NAMALWA (cell line): Measurements from ENCODE around the gene ELOF1.
A peak's percentile ranks its signal among the peaks of the same experiment; 100 is the strongest.

ENCODE experiments used
- DNase-seq: peaks from one replicate; pipeline ENCODE4 v3.0.0-alpha.2; 2015; ENCODE audit warnings: low spot score

ELOF1 gene

DNA sequence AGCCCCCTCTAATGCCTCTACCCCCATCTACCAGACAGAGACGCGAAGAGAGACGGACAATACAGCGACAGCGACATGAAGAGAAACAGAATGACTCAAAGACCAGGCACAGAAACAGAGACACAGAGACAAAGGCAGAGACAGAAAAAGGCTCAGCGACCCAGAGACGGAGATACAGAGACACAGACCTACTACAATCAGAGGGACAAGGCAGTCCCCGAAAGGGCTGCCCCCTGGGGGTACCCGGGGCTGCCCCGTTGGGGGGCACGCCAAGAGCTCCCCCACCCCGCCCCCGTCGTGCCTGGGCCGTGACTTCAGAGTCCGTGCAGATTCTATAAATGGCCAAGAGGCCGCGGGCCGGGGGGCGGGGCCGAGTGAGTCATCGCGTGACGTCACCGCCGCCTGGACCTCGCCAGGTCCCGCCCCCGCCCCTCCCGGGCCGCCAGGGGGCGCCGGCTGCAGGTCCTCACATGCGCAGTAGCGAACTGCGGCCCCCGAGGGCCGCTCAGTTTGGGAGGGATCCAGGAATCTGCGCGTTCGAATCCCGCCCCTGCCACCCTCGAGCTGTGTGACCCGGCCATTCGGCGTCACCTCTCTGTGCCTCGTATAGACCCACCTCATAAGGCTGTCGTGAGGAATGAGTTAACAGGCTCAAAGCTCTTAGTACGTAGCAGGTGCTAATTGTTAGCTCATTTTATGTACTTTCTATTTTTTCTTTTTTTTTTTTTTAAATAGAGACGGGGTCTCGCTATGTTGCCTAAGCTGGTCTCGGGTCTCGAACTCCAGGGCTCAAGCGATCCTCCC lies 23.0 kb downstream of the ELOF1 start:
- peak; percentile 90 for DNase-seq

DNA sequence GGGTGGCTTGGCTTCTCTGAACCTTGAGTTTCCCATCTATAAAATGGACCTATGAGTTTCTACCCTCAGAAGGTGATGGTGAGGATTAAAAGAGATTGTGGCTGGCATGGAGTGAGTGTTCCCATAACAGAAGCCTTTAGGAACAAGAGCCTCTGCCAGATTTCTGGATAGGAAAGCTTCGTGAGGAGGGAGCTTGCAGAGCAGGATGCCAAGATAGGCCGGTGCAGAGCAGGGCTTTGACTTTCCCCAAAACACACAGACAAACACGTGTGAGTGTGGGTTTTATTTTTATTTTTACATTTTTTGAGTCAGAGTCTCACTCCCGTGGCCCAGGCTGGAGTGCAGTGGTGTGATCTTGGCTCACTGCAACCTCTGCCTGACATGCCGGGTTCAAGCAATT lies 24.1 kb downstream of the ELOF1 start:
- no peak for DNase-seq

DNA sequence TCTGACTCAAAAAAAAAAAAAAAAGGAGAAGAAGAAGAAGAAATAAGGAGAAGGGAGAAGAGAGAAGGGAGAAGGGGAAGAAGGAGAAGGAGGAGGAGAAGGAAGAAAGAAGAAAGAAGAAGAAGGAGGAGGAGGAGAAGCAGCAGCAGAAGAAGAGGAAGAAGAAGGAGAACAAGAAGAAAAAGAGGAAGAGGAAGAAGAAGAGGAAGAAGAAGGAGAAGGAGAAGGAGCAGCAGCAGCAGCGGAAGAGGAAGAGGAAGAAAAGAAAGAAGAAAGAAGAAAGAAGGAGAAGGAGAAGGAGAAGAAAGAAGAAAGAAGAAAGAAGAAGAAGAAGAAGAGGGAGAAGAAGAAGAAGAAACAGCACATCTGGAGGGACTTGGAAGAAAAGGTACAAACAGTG lies 24.5 kb downstream of the ELOF1 start:
- DNase-seq = no peak

DNA sequence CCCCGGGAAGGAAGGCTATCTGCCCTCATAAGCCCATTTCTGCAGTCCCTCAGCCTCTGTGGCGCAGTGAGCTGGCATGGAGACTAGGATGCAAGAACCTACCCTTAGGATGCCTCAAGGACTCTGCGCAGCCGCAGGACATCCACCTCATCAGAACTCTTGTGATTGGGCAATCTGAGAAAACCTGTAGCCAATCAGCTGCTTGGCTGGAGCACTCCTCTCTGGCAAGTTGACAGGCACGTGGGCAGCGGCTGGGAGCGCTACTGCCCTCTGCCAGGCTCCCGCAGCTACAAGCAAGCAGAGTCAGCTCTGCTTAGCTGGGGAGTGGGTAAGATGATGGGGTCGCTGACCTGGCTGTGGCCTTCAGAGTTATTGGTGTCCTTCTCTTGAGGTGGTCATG lies 28.6 kb downstream of the ELOF1 start:
- peak; percentile 81 for DNase-seq

DNA sequence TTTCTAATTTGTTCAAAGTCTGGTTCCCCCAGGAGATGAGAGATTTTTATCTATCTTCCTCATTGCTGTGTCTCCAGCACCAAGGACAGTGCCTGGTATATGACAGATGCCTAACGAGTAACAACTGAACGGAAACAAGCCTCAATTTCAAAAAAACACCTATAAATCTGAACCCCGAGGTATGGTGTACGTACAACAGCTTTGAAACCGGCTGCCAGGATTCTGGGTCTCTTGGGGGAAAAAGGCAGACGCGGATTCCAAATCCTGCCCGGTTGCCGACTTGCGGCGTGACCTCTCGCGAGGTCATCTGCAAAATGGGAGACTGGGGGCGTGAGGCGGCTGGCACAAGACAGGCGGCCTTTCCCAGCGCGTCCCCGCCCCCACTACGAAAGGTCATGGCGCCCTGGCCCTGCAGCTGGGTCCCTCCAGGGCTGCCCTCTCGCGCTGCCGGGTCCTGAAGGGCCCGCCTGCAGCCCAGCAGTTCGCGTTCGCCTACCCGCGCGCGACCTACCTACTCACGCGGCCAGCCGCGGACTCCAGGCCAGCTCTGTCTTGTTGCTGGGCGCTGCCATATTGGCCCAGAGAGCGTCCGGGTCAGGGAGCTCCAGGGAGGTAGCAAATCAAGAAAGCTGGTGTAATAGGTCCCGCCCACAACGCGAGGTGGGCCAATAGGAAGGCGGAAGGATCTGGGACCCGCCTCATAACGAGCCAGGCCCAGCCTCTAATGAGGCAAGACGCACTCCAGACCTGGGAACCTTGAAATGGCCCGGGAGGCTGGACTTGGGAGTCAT lies 30.3 kb downstream of the ELOF1 start, which contains the start of gene ECSIT:
Gene ECSIT, minus strand, starts transcription at position 584 of the 791 bp plus-strand sequence. CDS start 9,964 bp downstream, outside the sequence.
- peak; percentile 99 for DNase-seq

DNA sequence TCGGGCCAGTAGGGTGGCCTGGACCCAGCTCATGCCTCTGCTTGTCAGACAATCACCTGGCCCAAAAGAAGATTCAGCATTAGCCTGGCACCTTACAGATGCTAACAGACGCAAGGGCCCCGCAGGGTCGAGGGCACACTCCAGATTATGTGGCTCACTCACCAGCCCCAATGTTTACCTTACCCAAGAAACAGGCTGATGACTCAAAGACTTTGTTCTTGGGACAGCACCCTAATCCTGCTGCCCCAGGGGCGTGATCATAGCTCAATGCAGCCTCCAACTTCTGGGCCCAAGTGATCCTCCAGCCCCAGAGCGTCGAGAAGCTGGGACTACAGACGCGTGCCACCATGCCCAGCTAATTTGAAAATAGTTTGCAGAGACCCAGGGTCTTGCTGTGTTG lies 39.9 kb downstream of the ELOF1 start:
- DNase-seq = no peak

DNA sequence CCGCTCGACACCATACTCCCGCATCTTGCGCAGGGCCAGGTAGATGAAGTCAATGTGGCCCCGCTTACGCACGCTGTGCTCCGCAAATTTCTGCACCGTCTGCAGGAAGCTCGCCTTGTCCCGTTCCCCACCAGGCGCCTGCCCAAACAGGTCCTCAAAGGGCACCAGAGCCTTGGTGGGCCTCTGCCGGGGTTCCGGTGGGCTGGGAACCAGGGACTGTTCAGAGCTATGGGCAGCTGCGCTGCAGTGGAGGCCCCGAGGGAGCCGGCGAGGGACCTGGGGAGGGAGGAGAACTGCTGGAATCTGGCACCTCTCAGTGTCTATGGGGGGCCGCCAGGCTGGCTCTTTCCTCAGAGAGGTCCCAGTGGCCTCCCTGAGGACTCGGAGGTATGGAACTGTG lies 45.1 kb downstream of the ELOF1 start:
- DNase-seq = no peak

DNA sequence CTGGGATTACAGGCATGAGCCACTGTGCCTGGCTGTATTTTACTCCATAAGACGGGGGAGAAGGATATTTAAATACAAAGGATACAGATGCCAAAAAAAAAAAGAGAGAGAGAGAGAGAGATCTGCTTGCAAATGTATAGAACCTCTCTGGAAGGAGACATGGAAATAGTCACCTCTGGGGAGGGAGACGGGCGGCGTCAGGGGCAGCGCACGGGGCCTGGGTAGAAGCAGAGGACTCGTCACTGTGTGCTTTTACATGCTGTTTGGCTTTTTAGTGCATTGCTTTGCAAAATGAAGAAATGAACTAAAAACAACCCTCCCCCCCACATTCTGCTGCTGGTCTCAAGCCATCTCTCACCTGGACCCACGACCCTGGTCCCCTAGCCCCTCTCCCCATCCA lies 48.6 kb downstream of the ELOF1 start:
- no peak for DNase-seq

DNA sequence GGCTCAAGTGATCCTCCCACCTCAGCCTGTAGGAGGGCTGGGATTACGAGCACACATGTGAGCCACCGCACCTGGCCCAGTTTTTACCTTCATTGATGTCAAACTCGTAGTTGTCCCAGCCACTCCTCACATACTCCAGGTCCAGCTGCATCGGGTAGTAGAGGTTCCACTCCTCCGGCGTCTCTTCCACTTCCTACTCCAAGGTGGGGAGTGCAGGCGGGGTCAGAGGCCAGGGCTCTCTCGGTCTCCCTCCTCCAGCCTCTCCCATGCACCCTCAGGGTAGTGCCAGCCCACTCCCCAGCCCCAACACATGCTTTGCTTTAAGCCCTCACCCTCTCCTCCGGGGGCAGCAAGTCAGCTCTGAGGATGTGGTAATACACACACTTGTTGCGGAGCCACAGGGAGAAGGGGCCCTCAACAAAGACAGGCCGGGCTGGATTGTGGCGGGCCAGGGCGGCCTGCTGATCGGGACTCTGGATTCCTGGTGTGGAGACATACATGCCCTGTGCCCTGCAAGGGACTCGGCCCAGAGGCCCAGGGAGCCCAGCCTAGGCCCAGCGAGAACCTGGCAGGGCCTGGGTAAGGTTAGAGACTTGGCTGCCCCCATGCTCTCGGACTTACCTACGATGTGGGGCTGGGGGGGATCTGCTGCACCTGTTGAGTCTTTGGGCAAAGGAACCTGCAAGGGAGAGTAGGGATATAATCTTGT lies 51.5 kb downstream of the ELOF1 start:
- DNase-seq = no peak

DNA sequence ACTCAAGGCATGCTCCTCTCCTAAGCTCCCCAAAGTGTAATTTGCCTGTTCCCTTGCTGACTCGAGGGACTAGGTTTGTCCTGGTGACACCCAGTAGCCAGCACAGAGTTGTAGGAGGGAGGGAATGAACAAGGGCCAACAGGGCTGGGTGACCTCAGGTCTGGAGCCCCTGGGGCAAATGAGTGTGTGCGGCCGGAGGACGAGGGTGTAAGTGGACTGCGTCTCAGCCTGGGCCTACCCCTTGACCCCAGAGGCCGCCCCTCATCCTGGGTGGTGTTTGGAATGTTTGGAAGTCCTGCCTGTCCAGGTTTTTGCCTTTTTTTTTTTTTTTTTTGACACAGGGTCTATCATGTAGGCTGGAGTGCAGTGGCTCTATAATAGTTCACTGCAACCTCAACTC lies 52.1 kb downstream of the ELOF1 start:
- no peak for DNase-seq

DNA sequence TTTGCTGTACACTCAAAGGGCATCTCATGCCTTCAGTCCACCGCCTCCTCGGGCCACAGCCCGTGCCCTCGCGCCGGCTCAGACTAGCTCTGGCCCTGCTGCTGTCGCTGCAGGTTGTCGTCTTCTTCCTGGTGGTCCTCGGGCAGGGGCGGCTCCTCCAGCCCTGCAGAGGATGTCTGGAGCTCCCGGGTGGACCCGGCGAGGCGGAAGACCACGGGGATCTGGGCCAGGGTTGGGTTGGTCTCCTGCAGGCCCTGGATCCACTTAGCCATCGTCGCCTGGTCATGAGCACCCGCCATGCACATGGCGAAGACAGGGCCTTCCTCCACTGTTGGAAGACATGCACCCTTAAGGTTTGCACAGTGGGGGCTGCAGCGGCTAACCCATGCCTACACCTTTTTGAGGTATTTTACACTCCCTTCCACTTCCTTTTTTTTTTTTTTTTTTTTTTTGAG lies 52.9 kb downstream of the ELOF1 start:
- DNase-seq = no peak

DNA sequence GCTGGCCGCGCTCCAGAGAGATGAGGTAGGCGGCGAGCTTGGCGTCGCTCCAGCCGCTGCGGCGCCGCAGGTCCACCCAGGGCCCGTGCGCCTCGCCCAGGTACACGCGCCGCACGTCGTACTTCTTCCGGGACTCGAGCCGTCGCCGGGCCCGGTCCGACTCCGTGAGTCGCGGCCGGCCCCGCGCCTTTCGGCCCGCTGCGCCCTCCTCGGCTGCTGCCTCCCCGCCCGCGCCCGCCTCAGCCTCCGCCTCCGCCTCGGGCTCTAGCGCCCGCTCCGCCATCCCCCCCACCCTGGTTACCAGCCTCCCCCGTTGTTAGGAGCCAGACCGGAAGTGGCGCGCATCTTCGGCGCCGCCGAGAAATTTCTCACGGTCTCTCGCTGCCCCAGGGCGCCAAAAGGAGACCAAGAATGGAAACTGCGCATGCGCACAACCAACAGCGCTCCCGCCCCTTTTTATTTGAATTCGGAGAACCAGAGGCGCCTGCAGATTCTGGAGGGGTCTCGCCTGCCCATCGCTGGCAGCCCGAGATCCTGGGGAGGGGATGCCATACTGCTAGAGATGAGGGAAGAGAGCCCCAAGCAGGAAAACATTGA lies 53.4 kb downstream of the ELOF1 start, which contains the start of gene ZNF653:
Gene ZNF653, minus strand, starts transcription at position 336 of the 597 bp plus-strand sequence. Its CDS starts 53 bp downstream, at position 283.
- DNase-seq = peak; percentile 98

DNA sequence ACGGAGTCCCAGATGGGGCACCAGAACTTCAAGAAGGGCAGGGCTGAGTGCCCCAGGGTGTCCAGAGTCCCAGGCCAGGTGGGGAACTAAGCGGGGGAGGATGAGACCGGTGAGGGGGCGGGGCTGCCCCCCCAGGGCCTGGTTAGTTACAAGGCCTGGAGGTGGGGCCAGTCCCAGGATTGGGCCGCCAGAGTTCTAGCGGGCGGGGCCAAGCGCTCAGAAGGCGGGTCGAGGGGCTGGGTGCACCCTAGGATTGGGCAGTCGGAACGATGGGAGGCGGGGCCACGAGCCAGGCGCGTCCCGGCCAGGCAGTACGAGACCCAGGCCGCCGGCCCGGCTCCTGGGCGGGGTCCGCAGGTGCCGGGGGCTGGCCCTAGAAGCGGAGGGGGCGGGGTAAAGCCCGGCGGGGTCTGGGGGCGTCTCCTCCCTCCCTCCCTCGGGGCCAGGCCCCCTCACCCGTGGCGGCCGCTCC lies 54.0 kb downstream of the ELOF1 start:
- peak; percentile 97 for DNase-seq

DNA sequence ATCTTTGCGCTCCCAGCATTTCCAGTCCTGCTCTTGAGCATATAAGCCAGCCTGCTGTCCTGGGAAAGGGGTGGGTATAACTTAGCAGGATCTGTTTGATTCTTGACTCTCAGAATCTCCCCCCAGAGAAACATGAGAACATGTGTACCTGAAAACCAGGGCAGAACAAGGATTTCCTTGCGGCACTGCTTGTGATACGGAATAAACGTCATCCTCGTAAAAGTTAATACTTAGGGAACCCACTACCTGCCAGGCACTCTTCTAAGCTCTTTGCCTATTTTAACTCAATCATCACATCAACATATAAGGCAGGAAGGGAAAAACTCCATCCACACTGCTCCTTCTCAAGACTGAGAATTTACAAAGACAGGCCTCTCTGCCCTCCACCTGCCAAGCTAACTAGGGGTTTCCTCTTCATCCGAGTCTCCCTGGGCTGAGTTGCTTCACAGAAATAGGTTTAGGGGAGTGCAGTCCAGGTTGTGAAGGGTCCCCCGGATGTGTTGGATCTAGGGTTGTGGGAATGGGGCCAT lies 54.5 kb downstream of the ELOF1 start:
- no peak for DNase-seq
